Measurements from ENCODE around the gene SORBS1.

- TF ChIP-seq, protein P1, sequence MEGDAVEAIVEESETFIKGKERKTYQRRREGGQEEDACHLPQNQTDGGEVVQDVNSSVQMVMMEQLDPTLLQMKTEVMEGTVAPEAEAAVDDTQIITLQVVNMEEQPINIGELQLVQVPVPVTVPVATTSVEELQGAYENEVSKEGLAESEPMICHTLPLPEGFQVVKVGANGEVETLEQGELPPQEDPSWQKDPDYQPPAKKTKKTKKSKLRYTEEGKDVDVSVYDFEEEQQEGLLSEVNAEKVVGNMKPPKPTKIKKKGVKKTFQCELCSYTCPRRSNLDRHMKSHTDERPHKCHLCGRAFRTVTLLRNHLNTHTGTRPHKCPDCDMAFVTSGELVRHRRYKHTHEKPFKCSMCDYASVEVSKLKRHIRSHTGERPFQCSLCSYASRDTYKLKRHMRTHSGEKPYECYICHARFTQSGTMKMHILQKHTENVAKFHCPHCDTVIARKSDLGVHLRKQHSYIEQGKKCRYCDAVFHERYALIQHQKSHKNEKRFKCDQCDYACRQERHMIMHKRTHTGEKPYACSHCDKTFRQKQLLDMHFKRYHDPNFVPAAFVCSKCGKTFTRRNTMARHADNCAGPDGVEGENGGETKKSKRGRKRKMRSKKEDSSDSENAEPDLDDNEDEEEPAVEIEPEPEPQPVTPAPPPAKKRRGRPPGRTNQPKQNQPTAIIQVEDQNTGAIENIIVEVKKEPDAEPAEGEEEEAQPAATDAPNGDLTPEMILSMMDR (IDR thresholded peaks at IDR 0.05) = no peak
- TF ChIP-seq POLR2A (IDR thresholded peaks at IDR 0.05) = no peak
These were observed 80.9 kb downstream of the SORBS1 start for GRCh38 chr10:95480102-95480900.

Data from body of pancreas (tissue), 4 donors.